Ammon's horn (tissue), 1 donor: ENCODE measurements around the gene GRK3.

Experiments
- DNase-seq: peaks from one replicate; pipeline ENCODE4 v3.0.0-alpha.2; 2016; ENCODE audit warnings: low spot score

Gene GRK3

GRCh38 chr22:25626624-25626990, 62.1 kb downstream of the GRK3 start:
- DNase-seq = no peak

DNA sequence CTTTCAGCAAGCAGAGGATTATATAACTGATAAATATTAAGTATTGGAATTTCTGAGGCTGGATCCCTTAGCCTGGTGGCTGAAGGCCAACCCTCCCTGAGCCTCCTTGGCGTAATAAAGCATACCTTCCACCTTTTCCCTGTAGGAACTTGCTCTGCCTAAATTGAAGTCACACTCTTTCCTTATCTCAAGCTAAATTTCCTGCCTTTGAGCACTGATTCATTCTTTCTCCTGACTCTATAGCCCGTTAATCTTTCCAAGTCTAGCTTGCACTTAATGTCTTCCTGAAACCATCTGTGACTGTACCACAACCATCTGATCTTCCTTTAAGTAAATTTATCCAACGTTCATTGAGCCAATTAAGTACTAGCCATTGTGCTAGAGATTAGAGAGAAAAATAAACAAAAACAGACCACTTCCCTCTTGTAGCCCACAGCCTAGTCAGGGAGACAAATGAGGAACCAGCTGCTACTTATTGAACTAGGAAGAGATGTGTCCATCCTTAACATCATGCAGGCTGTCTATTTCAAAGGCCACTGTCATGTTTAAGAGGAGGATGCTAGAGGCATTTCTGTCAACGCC, 62.9 kb downstream of the GRK3 start:
- DNase-seq = peak; percentile 38

- DNase-seq = no peak
Measured at GRCh38 chr22:25628494-25628893, 64.0 kb downstream of the GRK3 start.

GRCh38 chr22:25629613-25630012, 65.1 kb downstream of the GRK3 start:
- DNase-seq = no peak

GRCh38 chr22:25630447-25630846, 66.0 kb downstream of the GRK3 start:
- DNase-seq = no peak

DNA sequence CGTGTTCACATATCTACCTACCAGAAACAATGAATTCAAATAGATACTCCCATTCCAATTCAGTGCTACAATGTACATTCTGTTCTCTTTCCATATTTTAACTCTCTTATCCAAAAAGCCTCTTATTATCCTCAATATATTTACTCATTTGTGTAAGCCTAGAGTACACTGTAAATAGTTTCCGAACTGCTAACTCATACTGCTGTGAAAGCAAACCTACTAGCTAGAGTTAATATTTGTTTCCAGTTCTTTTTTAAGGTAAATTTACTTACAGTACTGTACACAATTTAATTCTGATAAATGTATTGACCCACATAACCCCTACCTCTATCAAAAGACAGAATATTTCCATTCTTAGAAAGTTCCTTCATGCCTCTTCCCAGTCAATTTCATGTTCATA, 71.8 kb downstream of the GRK3 start:
- DNase-seq = no peak

DNA sequence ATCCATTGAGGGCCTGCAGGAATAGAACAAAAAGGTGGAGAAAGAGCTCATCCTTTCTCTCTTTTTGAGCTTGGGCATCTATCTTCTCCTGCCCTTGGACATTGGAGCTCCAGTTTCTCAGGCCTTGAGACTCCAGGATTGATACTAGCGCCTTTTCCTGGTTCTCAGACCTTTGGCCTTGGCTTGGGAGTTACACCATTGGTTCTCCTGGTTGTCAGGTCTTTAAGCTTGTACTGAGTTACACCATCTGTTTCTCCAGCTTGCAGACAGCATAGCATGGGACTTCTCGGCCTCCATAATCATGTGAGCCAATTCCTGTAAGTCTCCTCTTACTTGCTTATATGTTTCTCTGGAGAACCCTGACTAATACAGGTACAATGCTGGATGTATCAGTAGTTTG, 72.6 kb downstream of the GRK3 start:
- no peak for DNase-seq

- DNase-seq = peak; percentile 61
Measured at GRCh38 chr22:25637672-25638071, 73.2 kb downstream of the GRK3 start.

GRCh38 chr22:25638638-25639037, 74.2 kb downstream of the GRK3 start:
- no peak for DNase-seq

DNA sequence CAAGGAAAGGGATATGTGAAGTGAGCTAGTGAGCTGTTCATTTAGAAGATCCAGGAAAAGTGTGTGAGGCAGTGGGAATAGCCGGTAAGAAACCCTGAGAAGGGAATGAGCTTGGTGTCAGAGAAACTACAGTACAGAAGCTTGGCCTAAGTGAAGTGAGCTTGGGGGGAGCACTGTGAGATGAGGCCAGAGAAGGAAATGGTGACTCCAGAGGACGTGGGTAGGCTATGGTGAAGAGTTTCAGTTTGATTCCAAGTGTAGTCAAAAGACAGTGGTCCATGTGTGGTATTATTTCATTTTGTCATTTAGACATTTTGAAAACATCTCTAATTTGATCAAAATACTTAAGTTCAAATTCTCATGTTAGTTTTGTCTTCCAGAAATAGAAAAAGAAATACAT, 77.2 kb downstream of the GRK3 start:
- no peak for DNase-seq

GRCh38 chr22:25643232-25644000, 78.9 kb downstream of the GRK3 start:
- no peak for DNase-seq

- DNase-seq = no peak
Measured at GRCh38 chr22:25644122-25644521, 79.6 kb downstream of the GRK3 start.

DNA sequence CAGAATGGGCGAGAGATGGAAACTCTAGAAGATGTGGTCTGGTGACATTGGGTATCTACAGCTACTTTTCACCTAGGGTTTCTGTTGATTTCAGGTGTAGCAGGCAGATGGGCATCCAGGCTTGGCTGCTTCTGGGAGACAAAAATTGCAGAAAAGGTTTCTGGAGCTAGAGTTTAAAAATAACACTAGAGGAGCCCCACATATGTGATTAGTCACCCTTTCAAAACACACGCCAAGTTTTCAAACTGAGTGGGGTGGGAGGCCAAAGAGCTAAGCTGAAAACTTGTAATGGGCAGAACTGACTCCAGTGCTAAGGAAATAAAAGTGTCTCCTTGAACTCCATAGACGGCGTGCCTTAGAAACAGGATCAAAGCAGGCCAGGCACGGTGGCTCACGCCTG, 80.8 kb downstream of the GRK3 start:
- no peak for DNase-seq

DNA sequence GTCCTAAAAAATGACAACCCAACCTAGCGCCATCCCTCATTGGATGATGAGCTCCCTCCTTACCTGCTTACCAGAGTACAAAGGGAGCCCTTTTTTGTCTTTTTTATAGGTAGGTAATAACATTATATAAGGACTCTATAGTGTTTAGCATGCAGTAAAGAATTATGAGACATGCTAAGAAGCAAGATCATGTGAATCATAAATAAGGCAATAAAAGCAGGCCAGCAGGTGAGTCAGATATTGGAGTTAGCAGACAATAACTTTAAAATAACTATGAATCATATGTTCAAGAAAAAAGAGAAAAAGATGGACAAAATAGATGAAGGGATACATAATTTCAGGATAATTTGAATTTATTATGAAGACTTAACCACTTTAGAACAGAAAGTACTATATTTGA, 81.5 kb downstream of the GRK3 start:
- no peak for DNase-seq

- DNase-seq = no peak
Measured at GRCh38 chr22:25650833-25651232, 86.4 kb downstream of the GRK3 start.

- DNase-seq = no peak
Measured at GRCh38 chr22:25651332-25652085, 87.0 kb downstream of the GRK3 start.

GRCh38 chr22:25654676-25655075, 90.2 kb downstream of the GRK3 start:
- DNase-seq = no peak

DNA sequence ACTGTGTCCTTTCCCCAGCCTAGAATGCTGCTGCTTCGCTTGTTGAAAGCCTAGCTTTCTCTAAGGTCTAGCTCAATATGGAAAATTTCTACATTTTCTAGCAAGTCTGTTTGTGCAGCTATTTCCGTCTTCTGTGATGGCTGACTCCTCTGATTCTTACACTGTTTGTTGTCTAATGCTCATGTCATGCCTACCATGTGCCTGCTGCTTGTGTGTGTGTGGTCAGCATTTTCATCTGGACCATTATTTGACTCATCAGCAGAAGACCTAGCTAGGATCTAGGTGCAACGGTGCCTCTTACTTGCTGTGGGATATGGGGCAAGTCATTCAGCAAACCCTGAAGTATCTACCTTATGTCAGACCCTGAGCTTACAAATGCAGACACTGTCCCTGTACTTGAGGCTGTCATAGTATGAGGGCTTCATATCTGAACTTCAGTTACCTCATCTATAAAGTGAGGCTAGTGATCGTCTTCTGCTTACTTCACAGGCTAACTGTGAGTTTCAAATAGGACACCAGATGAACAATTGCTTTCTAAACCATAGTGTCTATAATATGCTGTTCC, 91.0 kb downstream of the GRK3 start:
- no peak for DNase-seq

- DNase-seq = no peak
Measured at GRCh38 chr22:25656724-25657123, 92.2 kb downstream of the GRK3 start.

- DNase-seq = no peak
Measured at GRCh38 chr22:25658633-25659032, 94.2 kb downstream of the GRK3 start.

DNA sequence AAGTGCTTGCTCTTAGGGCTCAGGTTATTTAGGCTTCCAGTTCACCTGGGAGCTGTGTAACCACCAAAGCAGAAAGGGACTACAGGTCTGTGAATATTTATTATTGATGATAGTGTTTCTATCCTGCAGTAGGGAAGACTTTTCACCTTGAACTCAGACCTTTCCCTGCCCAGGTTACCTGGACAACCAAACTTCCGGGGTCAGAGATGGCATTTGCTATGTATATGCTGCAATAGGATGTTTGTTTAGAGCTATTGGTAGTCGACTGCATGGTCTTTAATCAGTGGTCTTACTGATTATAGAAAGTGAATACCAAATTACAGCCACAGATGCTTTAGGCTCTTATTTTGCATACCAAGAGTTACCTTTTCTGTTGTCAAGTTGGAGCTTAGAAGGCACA, 94.9 kb downstream of the GRK3 start:
- DNase-seq = no peak

DNA sequence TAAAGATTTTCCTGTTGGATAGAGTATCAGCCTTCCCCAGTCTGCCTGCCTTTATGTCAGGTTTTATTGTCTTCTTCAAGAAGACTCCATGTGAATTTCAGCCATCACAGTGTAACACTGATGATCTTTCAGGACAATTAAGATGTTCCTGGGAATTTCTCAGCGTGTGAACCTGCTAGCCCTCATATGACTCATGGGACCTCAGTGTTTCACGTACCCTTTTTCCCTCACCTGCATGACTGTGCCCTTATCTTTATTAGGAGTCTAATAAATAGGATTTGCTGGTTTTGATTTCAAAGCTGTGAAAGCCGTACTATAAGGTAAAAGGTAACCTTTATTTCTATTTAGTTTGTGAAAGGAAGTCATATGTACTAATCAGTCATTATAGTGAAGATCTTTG, 95.9 kb downstream of the GRK3 start:
- DNase-seq = no peak

- DNase-seq = peak; percentile 41
Measured at GRCh38 chr22:25661073-25661472, 96.6 kb downstream of the GRK3 start.
